Nephron (organoid): ENCODE measurements around the gene PRKCH.

ENCODE experiments used
- H3K27ac Mint-ChIP-seq, 3 experiments: 2 replicates each; pipeline ENCODE4 v1.8.0; 2020; ENCODE audit warnings: mixed read lengths in 3 of 3, mild to moderate bottlenecking in 2 of 3, moderate library complexity in 1 of 3
- H3K27me3 Mint-ChIP-seq: 2 replicates; pipeline ENCODE4 v1.8.0; 2021; ENCODE audit warnings: low read depth, mild to moderate bottlenecking, moderate library complexity, mixed read lengths
- H3K36me3 Mint-ChIP-seq: 2 replicates; pipeline ENCODE4 v1.8.0; 2020; ENCODE audit warnings: low read depth, mixed read lengths
- H3K4me1 Mint-ChIP-seq: 2 replicates; pipeline ENCODE4 v1.8.0; 2020; ENCODE audit warnings: mixed read lengths
- H3K4me3 Mint-ChIP-seq, 3 experiments: 2 replicates each; pipeline ENCODE4 v1.8.0; 2020; ENCODE audit warnings: mild to moderate bottlenecking in 3 of 3, mixed read lengths in 3 of 3, moderate library complexity in 2 of 3
- H3K9me3 Mint-ChIP-seq: 2 replicates; pipeline ENCODE4 v1.8.0; 2020; ENCODE audit warnings: mixed read lengths
- CTCF ChIP-seq, 3 experiments: fragments of 200-600 bp; sonication (generic); IDR thresholded peaks; one replicate each; pipeline ENCODE4 v1.5.0; 2021; ENCODE audit warnings: antibody characterized with exemption in 3 of 3; ENCODE audit not compliant: unreplicated experiment in 3 of 3

Gene PRKCH

GRCh38 chr14:61472011-61472672 lies 150.8 kb downstream of the PRKCH start:
- H3K27me3 Mint-ChIP-seq: no peaks in the 10 kb centered on the region
- no peak for TF ChIP-seq CTCF (IDR thresholded peaks at IDR 0.05; ENCODE audit: unreplicated experiment in 3 of 3)
- H3K4me1 Mint-ChIP-seq: peaks cover 48% of the 10 kb centered on the region
- H3K27ac Mint-ChIP-seq: peak overlapping the region in 1 of 3 experiments; percentile 5
- no peaks in the 10 kb centered on the region for H3K9me3 Mint-ChIP-seq
- no peak overlapping the region for H3K4me3 Mint-ChIP-seq
- H3K36me3 Mint-ChIP-seq: no peaks in the 10 kb centered on the region

GRCh38 chr14:61472801-61473376 lies 151.5 kb downstream of the PRKCH start:
- Mint-ChIP-seq H3K36me3 (no peaks in the 10 kb centered on the region), H3K27me3 (no peaks in the 10 kb centered on the region), H3K9me3 (no peaks in the 10 kb centered on the region), H3K27ac (peak overlapping the region in 1 of 3 experiments; percentile 32), H3K4me3 (no peak overlapping the region), H3K4me1 (peaks cover 44% of the 10 kb centered on the region)
- TF ChIP-seq CTCF (IDR thresholded peaks at IDR 0.05; ENCODE audit: unreplicated experiment in 3 of 3): no peak

GRCh38 chr14:61474015-61474414 lies 152.6 kb downstream of the PRKCH start:
- no peaks in the 10 kb centered on the region for H3K36me3 Mint-ChIP-seq
- TF ChIP-seq CTCF (IDR thresholded peaks at IDR 0.05; ENCODE audit: unreplicated experiment in 3 of 3): no peak
- no peak overlapping the region for H3K27ac Mint-ChIP-seq
- H3K27me3 Mint-ChIP-seq: no peaks in the 10 kb centered on the region
- H3K4me3 Mint-ChIP-seq: no peak overlapping the region
- no peaks in the 10 kb centered on the region for H3K9me3 Mint-ChIP-seq
- peaks cover 38% of the 10 kb centered on the region for H3K4me1 Mint-ChIP-seq

GRCh38 chr14:61474701-61475100 lies 153.3 kb downstream of the PRKCH start:
- Mint-ChIP-seq H3K27ac (no peak overlapping the region), H3K4me1 (peaks cover 42% of the 10 kb centered on the region), H3K4me3 (no peak overlapping the region), H3K27me3 (peaks cover 4% of the 10 kb centered on the region), H3K36me3 (no peaks in the 10 kb centered on the region), H3K9me3 (no peaks in the 10 kb centered on the region)
- no peak for TF ChIP-seq CTCF (IDR thresholded peaks at IDR 0.05; ENCODE audit: unreplicated experiment in 3 of 3)

- H3K4me1 Mint-ChIP-seq: peaks cover 36% of the 10 kb centered on the region
- peaks cover 4% of the 10 kb centered on the region for H3K27me3 Mint-ChIP-seq
- peak; percentile 63 to 76 (median 72) for TF ChIP-seq CTCF (IDR thresholded peaks at IDR 0.05; ENCODE audit: unreplicated experiment in 3 of 3)
- H3K4me3 Mint-ChIP-seq: no peak overlapping the region
- no peaks in the 10 kb centered on the region for H3K36me3 Mint-ChIP-seq
- H3K27ac Mint-ChIP-seq: peak overlapping the region in 1 of 3 experiments; percentile 56
- H3K9me3 Mint-ChIP-seq: no peaks in the 10 kb centered on the region
These were observed 153.9 kb downstream of the PRKCH start for GRCh38 chr14:61475316-61475715.
